NCI-H146 (cell line): ENCODE measurements around the gene ZIC4.

ENCODE experiments used
- DNase-seq: peaks from one replicate; lab custom pipeline; 2025; lab: John Stamatoyannopoulos, UW

Gene ZIC4

GRCh38 chr3:147369661-147370123 is 36.7 kb downstream of the ZIC4 start:
- no peak for DNase-seq

- DNase-seq, result no peak
Measured at GRCh38 chr3:147369231-147369630, 37.1 kb downstream of the ZIC4 start.

- no peak for DNase-seq
Measured at GRCh38 chr3:147368561-147369221, 37.7 kb downstream of the ZIC4 start.

GRCh38 chr3:147368151-147368550 is 38.2 kb downstream of the ZIC4 start:
- no peak for DNase-seq

GRCh38 chr3:147367676-147368075 is 38.7 kb downstream of the ZIC4 start:
- DNase-seq, result no peak

GRCh38 chr3:147365196-147366115 is 40.9 kb downstream of the ZIC4 start:
- no peak for DNase-seq

GRCh38 chr3:147364771-147365170 is 41.6 kb downstream of the ZIC4 start:
- DNase-seq, result no peak

- DNase-seq, result peak; percentile 92
Measured at GRCh38 chr3:147361454-147362420, 44.6 kb downstream of the ZIC4 start.

GRCh38 chr3:147360646-147361453 is 45.5 kb downstream of the ZIC4 start:
- DNase-seq, result peak; percentile 89

GRCh38 chr3:147360051-147360439 is 46.3 kb downstream of the ZIC4 start:
- DNase-seq, result no peak

GRCh38 chr3:147359177-147360050 is 46.9 kb downstream of the ZIC4 start:
- no peak for DNase-seq

GRCh38 chr3:147358144-147358992 is 48.0 kb downstream of the ZIC4 start:
- DNase-seq, result no peak

GRCh38 chr3:147356909-147357900 is 49.1 kb downstream of the ZIC4 start:
- no peak for DNase-seq

- DNase-seq, result no peak
Measured at GRCh38 chr3:147356145-147356908, 50.0 kb downstream of the ZIC4 start.

- DNase-seq, result no peak
Measured at GRCh38 chr3:147355753-147356090, 50.6 kb downstream of the ZIC4 start.

- DNase-seq, result no peak
Measured at GRCh38 chr3:147355084-147355752, 51.1 kb downstream of the ZIC4 start.

- no peak for DNase-seq
Measured at GRCh38 chr3:147354623-147355022, 51.7 kb downstream of the ZIC4 start.
